CD4-positive, alpha-beta T cell treated with Interleukin-10 for 1 hour (primary cell): Measurements from ENCODE around the gene SLC26A8.
"Not testable (repeated sequence)": the region's sequence is repeated elsewhere in the genome, so short reads cannot be mapped to it uniquely, and the experiment has no call there.

ENCODE experiments used
- DNase-seq: peaks from one replicate; pipeline ENCODE4 v3.0.0-alpha.2; 2020

Gene SLC26A8

DNA sequence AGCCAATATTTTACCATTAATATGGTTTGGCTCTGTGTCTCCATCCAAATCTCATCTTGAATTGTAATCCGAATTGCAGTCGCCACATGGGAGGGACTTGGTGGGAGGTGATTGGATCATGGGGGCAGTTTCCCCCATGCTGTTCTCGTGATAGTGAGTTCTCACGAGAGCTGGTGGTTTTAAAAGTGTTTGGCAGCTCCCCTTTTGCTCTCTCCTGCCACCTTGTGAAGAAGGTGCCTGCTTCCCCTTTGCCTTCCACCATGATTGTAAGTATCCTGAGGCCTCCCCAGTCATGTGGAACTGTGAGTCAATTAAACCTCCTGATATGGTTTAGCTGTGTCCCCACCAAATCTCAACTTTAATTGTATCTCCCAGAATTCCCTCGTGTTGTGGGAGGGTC lies 85.2 kb downstream of the SLC26A8 start:
- DNase-seq, result not testable (repeated sequence)

GRCh38 chr6:35936681-35937359 lies 87.6 kb downstream of the SLC26A8 start:
- no peak for DNase-seq

DNA sequence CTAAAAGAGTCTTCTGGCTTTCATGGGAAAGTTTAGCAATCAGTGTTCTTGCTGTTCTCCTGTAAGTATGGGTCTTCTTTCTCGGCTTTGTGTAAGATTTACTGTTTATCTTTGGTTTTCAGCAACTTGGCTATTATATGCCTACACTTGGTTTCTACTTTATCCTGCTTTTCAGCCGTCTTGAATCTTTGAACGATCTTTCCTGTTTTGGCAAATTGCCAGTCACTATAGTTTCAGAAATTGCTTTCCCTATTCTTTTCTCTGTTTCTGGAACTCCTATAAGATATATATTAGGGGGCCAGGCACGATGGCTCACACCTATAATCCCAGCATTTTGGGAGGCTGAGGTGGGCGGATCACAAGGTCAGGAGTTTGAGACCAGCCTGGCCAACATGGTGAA lies 89.0 kb downstream of the SLC26A8 start:
- no peak for DNase-seq

DNA sequence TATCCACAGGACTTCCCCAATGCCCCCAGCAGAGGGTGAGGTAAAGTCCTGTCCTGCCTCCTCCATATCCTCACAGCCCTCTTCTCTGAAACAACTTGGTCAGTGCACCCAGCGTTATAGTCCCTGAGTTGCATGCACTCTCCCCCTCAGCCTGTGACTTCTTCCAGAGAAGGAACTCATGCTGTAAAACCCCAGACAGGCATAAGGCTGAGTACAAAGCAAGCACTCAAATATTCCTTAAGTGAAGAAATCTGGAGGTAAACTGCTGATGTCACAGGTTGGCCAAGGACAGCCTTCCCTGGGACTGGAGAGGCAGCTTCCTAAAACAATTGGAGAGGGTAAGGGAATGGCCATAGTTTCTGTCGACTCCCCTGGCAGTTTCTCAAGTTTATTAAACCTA lies 90.6 kb downstream of the SLC26A8 start:
- DNase-seq, result no peak

- DNase-seq, result not testable (repeated sequence)
These were observed 92.6 kb downstream of the SLC26A8 start for GRCh38 chr6:35931873-35932272.

DNA sequence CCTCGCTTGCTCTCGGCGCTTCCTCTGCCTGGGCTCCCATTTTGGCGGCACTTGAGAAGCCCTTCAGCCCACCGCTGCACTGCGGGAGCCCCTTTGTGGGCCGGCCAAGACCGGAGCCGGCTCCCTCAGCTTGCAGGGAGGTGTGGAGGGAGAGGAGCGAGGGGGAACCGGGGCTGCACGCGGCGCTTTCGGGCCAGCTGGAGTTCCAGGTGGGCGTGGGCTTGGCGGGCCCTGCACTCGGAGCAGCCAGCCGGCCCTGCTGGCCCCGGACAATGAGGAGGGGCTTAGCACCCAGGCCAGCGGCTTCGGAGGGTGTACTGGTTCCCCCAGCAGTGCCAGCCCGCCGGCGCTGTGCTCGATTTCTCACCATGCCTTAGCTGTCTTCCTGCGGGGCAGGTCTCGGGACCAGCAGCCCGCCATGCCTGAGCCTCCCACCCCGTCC lies 93.3 kb downstream of the SLC26A8 start:
- DNase-seq, result no peak

GRCh38 chr6:35929601-35930000 lies 94.8 kb downstream of the SLC26A8 start:
- DNase-seq, result no peak

GRCh38 chr6:35926509-35927215 lies 97.8 kb downstream of the SLC26A8 start:
- no peak for DNase-seq

- no peak for DNase-seq
These were observed 98.5 kb downstream of the SLC26A8 start for GRCh38 chr6:35925961-35926360.

GRCh38 chr6:35924146-35924545 lies 100.3 kb downstream of the SLC26A8 start:
- no peak for DNase-seq

DNA sequence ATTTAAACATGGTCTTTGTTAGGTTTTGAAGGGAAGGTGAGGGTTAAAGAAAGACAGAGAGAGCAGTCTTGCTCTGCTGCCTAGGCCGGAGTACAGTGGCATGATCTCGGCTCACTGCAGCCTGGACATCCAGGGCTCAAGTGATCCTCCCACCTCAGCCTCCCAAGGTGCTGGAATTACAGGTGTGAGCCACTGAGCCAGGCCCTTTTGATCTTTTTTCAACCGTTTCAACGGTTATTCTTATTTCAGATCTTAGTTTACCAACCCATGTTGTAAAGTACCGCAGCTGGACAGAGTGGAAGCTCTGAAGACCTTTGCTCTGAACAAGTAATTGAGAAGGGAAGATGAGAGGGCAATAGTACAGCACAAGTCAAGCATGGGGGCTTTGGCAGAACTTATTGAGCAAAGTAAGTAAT lies 102.3 kb downstream of the SLC26A8 start:
- DNase-seq, result no peak

DNA sequence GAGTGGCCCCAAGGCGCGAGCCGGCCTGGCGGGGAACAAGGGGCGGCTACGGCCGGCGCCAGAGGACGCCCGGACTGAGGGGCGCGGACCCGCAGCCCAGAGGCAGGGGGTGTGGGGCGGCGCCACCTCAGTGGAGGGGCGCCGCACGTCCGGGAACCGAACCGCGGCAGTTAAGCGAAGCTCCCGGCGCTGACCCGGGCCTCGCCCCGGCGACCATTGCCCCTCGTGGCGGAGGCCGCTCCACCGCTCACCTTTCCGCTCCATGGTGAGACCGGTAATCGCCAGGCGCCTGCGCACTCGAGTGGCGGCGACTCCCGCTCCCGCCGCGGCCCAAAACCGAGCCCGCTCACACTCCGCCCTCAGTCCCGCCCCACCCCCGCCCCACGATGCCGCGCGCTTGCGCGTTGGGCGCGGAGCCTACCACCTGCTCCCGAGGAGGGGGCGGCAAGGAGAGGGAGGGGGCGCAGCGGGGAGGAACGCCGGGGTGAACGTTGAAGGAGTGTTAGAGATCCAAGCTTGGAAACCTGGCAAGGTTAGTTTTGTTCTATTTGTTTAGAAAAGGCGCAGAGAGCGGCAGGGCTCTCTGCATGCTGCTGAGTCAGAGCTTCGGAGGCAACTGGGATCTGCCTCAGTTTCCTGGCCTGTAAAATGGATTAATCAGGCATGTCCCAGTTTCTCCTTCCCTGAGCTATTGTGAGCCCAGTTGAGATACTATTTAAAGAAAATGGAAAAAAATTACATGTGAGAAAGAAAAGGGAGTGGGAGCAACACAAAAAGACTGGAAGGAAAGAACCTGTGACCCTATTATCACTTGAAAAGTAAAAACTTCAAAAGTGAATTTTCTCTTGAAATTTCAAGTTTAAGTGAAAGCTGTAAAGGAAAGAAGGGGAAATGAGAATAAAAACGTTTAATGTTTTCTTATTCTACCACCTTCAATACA lies 103.4 kb downstream of the SLC26A8 start, which contains the start of gene SRPK1:
Gene SRPK1, minus strand, starts transcription at position 306 of the 940 bp plus-strand sequence. Its CDS starts 42 bp downstream, at position 264.
- peak; percentile 89 for DNase-seq

GRCh38 chr6:35919827-35920751 lies 104.4 kb downstream of the SLC26A8 start:
- peak; percentile 66 for DNase-seq

DNA sequence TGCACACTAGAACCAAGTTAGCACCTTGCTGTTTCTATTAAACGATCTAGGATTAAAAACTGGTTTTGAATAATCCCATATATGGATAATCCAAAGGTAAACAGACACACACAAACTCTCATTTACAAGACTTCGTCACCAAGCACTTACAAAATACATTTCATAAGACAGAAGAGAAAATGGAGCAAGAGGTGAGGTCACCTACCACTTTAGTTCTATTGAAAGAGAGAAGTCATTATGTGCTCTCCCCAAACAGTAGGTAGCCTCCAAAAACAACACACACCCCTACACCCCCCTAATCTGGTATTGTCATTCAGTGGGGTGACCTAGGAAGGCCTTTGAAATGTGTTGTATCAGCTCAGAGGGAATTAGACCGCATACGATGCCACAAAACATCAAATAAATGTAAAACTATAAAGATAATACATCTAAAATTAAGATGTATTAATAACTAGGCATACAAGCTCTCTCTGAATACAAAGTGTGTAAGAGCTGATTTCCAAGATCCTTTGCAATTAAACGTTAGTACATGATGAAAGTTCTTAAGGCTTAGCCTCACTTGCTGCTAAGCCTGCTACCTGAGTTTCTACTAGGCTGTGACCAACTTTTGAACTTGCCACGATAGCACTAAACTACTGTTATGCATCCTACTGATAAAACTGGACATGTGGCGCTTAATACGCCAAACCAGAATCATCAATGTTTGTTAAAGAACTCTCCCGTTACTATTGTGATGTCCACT lies 105.2 kb downstream of the SLC26A8 start:
- DNase-seq, result peak; percentile 20

DNA sequence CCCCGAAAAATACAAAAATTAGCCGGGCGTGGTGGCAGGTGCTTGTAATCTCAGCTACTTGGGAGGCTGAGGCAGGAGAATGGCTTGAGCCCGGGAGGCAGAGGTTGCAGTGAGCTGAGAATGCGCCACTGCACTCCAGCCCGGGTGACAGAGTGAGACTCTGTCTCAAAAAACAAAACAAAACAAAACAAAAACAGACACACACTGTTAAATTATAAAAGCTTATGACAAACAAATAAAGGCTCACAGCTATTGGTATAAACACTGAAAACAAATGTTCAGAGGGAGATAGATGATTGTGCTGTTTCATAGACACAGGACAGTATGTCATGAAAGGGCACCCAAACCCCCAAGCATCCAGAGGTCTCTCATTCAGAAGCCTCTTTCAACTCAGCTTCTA lies 107.5 kb downstream of the SLC26A8 start:
- not testable (repeated sequence) for DNase-seq

DNA sequence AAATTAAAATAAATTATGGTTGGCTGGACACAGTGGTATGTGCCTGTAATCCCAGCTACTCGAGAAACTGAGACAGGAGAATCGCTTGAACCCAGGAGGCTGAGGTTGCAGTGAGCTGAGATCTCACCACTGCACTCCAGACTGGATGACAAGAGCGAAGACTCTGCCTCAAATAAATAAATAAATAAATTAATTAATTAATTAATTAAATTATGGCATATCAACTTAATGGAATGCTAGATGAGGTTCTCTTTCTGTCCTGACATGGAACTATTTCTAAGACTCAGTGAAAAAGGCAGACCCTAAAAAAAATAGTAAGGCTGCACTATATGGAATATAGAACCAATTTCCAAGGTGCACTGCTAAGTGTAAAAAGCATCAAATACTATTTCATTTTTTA lies 108.4 kb downstream of the SLC26A8 start:
- DNase-seq, result no peak

- no peak for DNase-seq
These were observed 109.9 kb downstream of the SLC26A8 start for GRCh38 chr6:35914536-35914935.

GRCh38 chr6:35911871-35912653 lies 112.4 kb downstream of the SLC26A8 start:
- DNase-seq, result no peak

- not testable (repeated sequence) for DNase-seq
These were observed 114.9 kb downstream of the SLC26A8 start for GRCh38 chr6:35909571-35909970.

DNA sequence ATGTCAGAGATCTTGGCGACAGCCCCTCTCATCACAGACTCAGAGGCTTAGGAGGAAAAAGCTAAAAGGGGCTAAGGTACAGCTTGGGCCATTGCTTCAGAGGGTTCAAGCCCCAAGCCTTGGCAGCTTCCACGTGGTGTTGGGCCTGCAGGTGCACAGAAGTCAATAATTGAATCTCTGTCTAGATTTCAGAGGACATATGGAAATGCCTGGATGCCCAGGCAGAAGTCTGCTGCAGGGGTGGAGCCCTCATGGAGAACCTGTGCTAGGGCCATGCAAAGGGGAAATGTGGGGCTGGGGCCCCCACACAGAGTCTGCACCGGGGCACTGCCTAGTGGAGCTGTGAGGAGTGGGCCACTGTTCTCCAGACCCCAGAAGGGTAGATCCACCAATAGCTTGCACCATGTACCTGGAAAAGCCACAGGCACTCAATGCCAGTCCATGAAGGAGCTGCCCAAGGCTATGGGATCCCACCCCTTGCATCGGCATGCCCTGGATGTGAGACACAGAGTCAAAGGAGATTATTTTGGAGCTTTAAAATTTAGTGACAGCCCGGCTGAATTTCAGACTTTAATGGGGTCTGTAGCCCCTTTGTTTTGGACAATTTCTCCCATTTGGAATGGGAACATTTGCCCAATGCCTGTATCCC lies 115.6 kb downstream of the SLC26A8 start:
- DNase-seq, result not testable (repeated sequence)
